Tibial nerve (tissue), 4 donors: ENCODE measurements around the gene DNAJB1. TPM values are rescaled to one million over a fixed set of nuclear protein-coding genes. Genes with fewer than 3 reads are reported as not detected.

Source experiments
- DNase-seq, 2 donors: peaks; one replicate each; pipeline ENCODE4 v3.0.0-alpha.2; 2019; ENCODE audit warnings: low spot score in 2 of 2
- H3K27ac ChIP-seq, 4 donors: fragments of 200-600 bp; sonication (generic) in 3 of 4; one replicate each; pipeline ENCODE4 v1.5.1; 2017 to 2019; ENCODE audit warnings: mild to moderate bottlenecking in 1 of 4
- H3K27me3 ChIP-seq, 2 donors: fragments of 200-600 bp; sonication (generic) in 1 of 2; one replicate each; pipeline versions ENCODE4 v1.5.1 to v1.6.0; 2017 to 2019
- H3K36me3 ChIP-seq, 3 donors: fragments of 200-600 bp; sonication (generic); one replicate each; pipeline ENCODE4 v1.5.1; 2018 to 2019
- H3K4me1 ChIP-seq, 4 donors: fragments of 200-600 bp; sonication (generic) in 3 of 4; one replicate each; pipeline ENCODE4 v1.5.1; 2017 to 2019
- H3K4me3 ChIP-seq, 4 donors: fragments of 200-600 bp; sonication (generic) in 3 of 4; one replicate each; pipeline ENCODE4 v1.5.1; 2017 to 2019; ENCODE audit warnings: mild to moderate bottlenecking in 1 of 4, moderate library complexity in 1 of 4
- H3K9me3 ChIP-seq, 4 donors: fragments of 200-600 bp; sonication (generic) in 3 of 4; one replicate each; pipeline ENCODE4 v1.5.1; 2017 to 2019
- CTCF ChIP-seq, 5 experiments: fragments of 200-600 bp in 3 of 5; fragments of 450-650 bp in 2 of 5; sonication (generic) in 3 of 5; IDR thresholded peaks; one replicate each; pipeline ENCODE4 v1.5.1; 2016 to 2019; ENCODE audit warnings: antibody characterized with exemption in 5 of 5, mild to moderate bottlenecking in 3 of 5, moderate library complexity in 2 of 5
- EP300 ChIP-seq, 2 donors: sonication (generic); formaldehyde crosslinking; IDR thresholded peaks; one replicate each; pipeline ENCODE4 v1.6.1; 2017; ENCODE audit warnings: antibody characterized with exemption in 2 of 2, mild to moderate bottlenecking in 1 of 2
- POLR2A ChIP-seq, 2 donors: fragments of 450-650 bp; IDR thresholded peaks; one replicate each; pipeline ENCODE4 v1.6.1; 2017; ENCODE audit warnings: antibody characterized with exemption in 2 of 2, mild to moderate bottlenecking in 2 of 2, moderate library complexity in 2 of 2
- WGBS, 2 donors: methylation state at CpG; one replicate each; pipeline ENCODE4 v1.1.5; 2018; 5-methylcytosine and 5-hydroxymethylcytosine counted together
- total RNA-seq, 4 donors: library from RNA; depleted of rRNA; stranded (reverse); fragments of >200 nt; gene quantifications; one replicate each; pipeline ENCODE4 v1.1.0, GENCODE V29; 2016

The DNAJB1 gene
- total RNA-seq, 4 donors from 2014 or later = 48.9 to 132 (median 73.9) TPM

- 19 to 41% methylated on average over 3 to 22 of the region's 22 CpGs for WGBS, 2 donors
- TF ChIP-seq CTCF (IDR thresholded peaks at IDR 0.05) = no peak
- TF ChIP-seq EP300 (IDR thresholded peaks at IDR 0.05) = peak in 1 of 2 donors; percentile 6
- H3K27ac ChIP-seq = peak overlapping the region; percentile 55 to 91 (median 80)
- H3K4me3 ChIP-seq = peak overlapping the region in 1 of 4 donors; percentile 9
- peaks cover 0 to 53% (median 19%) of the 10 kb centered on the region in 4 donors for H3K4me1 ChIP-seq
- H3K27me3 ChIP-seq = no peaks in the 10 kb centered on the region
- peaks cover 2 to 41% (median 4%) of the 10 kb centered on the region in 3 donors for H3K36me3 ChIP-seq
- DNase-seq = no peak
- H3K9me3 ChIP-seq = no peaks in the 10 kb centered on the region
Observed at GRCh38 chr19:14561847-14562351, 43.7 kb upstream of the DNAJB1 start.

- TF ChIP-seq POLR2A (IDR thresholded peaks at IDR 0.05) (no peak), CTCF (IDR thresholded peaks at IDR 0.05) (no peak), EP300 (IDR thresholded peaks at IDR 0.05) (no peak)
- peaks cover 2 to 35% (median 4%) of the 10 kb centered on the region in 3 donors for H3K36me3 ChIP-seq
- no peak for DNase-seq
- no peak overlapping the region for H3K4me3 ChIP-seq
- H3K27me3 ChIP-seq = no peaks in the 10 kb centered on the region
- H3K9me3 ChIP-seq = no peaks in the 10 kb centered on the region
- peak overlapping the region; percentile 55 to 91 (median 80) for H3K27ac ChIP-seq
- H3K4me1 ChIP-seq = peaks cover 2 to 59% (median 25%) of the 10 kb centered on the region in 4 donors
- 58 to 83% methylated on average over 7 of the region's 8 CpGs for WGBS, 2 donors
Observed at GRCh38 chr19:14561249-14561648, 43.1 kb upstream of the DNAJB1 start.

- no peak for DNase-seq
- TF ChIP-seq EP300 (IDR thresholded peaks at IDR 0.05) (no peak), POLR2A (IDR thresholded peaks at IDR 0.05) (no peak)
- Histone ChIP-seq H3K4me3 (no peak overlapping the region), H3K9me3 (no peaks in the 10 kb centered on the region), H3K36me3 (peaks cover 0 to 29% (median 2%) of the 10 kb centered on the region in 3 donors), H3K27ac (peak overlapping the region in 3 of 4 donors; percentile 54 to 91 (median 84)), H3K27me3 (no peaks in the 10 kb centered on the region), H3K4me1 (peaks cover 3 to 64% (median 27%) of the 10 kb centered on the region in 4 donors)
- 83% methylated on average over 4 of the region's 6 CpGs; no CpG with 5 or more reads in 1 of the 2 donors for whole genome bisulfite sequencing, 2 donors
Observed at GRCh38 chr19:14560776-14561108, 42.5 kb upstream of the DNAJB1 start.

- Histone ChIP-seq H3K4me1 (peaks cover 3 to 65% (median 27%) of the 10 kb centered on the region in 4 donors), H3K4me3 (no peak overlapping the region), H3K9me3 (no peaks in the 10 kb centered on the region), H3K27ac (peak overlapping the region in 3 of 4 donors; percentile 54 to 91 (median 84)), H3K27me3 (no peaks in the 10 kb centered on the region), H3K36me3 (peaks cover 0 to 24% (median 2%) of the 10 kb centered on the region in 3 donors)
- TF ChIP-seq EP300 (IDR thresholded peaks at IDR 0.05) (no peak), POLR2A (IDR thresholded peaks at IDR 0.05) (no peak), CTCF (IDR thresholded peaks at IDR 0.05) (no peak)
- 63 to 68% methylated on average over 22 to 28 of the region's 28 CpGs for WGBS, 2 donors
- no peak for DNase-seq
Observed at GRCh38 chr19:14559916-14560775, 41.9 kb upstream of the DNAJB1 start.

- Histone ChIP-seq H3K9me3 (no peaks in the 10 kb centered on the region), H3K4me3 (no peak overlapping the region), H3K4me1 (peaks cover 3 to 66% (median 27%) of the 10 kb centered on the region in 4 donors), H3K36me3 (peaks cover 0 to 11% (median 0%) of the 10 kb centered on the region in 3 donors), H3K27ac (no peak overlapping the region), H3K27me3 (no peaks in the 10 kb centered on the region)
- 65 to 71% methylated on average over 23 of the region's 23 CpGs for WGBS, 2 donors
- DNase-seq = no peak
- no peak for TF ChIP-seq POLR2A (IDR thresholded peaks at IDR 0.05)
- TF ChIP-seq CTCF (IDR thresholded peaks at IDR 0.05) = no peak
Observed at GRCh38 chr19:14558370-14559066, 40.3 kb upstream of the DNAJB1 start.
